Activated CD8-positive, alpha-beta memory T cell treated with anti-CD3 and anti-CD28 coated beads, Interleukin-2, amount 10 ng/mL, durations not matched to agents 7 days and 5 days (primary cell): ENCODE measurements around the gene UNKL. TPM values are rescaled to one million over a fixed set of nuclear protein-coding genes. Genes with fewer than 3 reads are reported as not detected.

Source experiments
- ATAC-seq: fragments of 150-1000 bp; cut with Tn5 transposase; one replicate; pipeline ENCODE4 v1.10.0; 2021; ENCODE audit warnings: moderate library complexity
- CTCF ChIA-PET: fragments of 350-600 bp; sonication (Branson Sonifier 250); formaldehyde crosslinking; loops from one replicate; lab custom pipeline; 2021; ENCODE audit warnings: antibody characterized with exemption; lab: Charles Lee
- DNase-seq: peaks from one replicate; pipeline ENCODE4 v3.0.0-alpha.2; 2020
- H3K27ac Mint-ChIP-seq: one replicate; pipeline ENCODE4 v1.8.0; 2021; ENCODE audit warnings: mild to moderate bottlenecking, mixed read lengths
- H3K27me3 Mint-ChIP-seq: one replicate; pipeline ENCODE4 v1.8.0; 2021; ENCODE audit warnings: mixed read lengths
- H3K36me3 Mint-ChIP-seq: one replicate; pipeline ENCODE4 v1.8.0; 2021; ENCODE audit warnings: mild to moderate bottlenecking, mixed read lengths
- H3K4me1 Mint-ChIP-seq: one replicate; pipeline ENCODE4 v1.8.0; 2021; ENCODE audit warnings: mixed read lengths
- H3K4me3 Mint-ChIP-seq: one replicate; pipeline ENCODE4 v1.8.0; 2021; ENCODE audit warnings: mild to moderate bottlenecking, moderate library complexity, mixed read lengths
- H3K9me3 Mint-ChIP-seq: one replicate; pipeline ENCODE4 v1.8.0; 2022; ENCODE audit warnings: low read depth, mixed read lengths
- total RNA-seq, 2 experiments: library from RNA; stranded (reverse); gene quantifications; one replicate each; pipeline ENCODE4 v1.2.3, GENCODE V29; 2021

Gene UNKL
- total RNA-seq, 2 experiments from 2014 or later = 30.1 to 43.0 TPM

GRCh38 chr16:1397779-1398178 lies 16.7 kb downstream of the UNKL start:
- no peak overlapping the region for H3K27ac Mint-ChIP-seq
- peaks cover 4% of the 10 kb centered on the region for H3K36me3 Mint-ChIP-seq
- ATAC-seq = no peak
- CTCF ChIA-PET = no interaction called here
- H3K4me1 Mint-ChIP-seq = no peaks in the 10 kb centered on the region
- no peak overlapping the region for H3K4me3 Mint-ChIP-seq
- H3K27me3 Mint-ChIP-seq = no peaks in the 10 kb centered on the region
- no peaks in the 10 kb centered on the region for H3K9me3 Mint-ChIP-seq
- no peak for DNase-seq

- CTCF ChIA-PET = no interaction called here
- H3K4me3 Mint-ChIP-seq = no peak overlapping the region
Measured at GRCh38 chr16:1395444-1396031, 19.0 kb downstream of the UNKL start.

GRCh38 chr16:1394367-1394951 lies 20.0 kb downstream of the UNKL start:
- Mint-ChIP-seq H3K9me3 (no peaks in the 10 kb centered on the region), H3K4me1 (no peaks in the 10 kb centered on the region), H3K27me3 (no peaks in the 10 kb centered on the region), H3K36me3 (no peaks in the 10 kb centered on the region), H3K4me3 (no peak overlapping the region), H3K27ac (no peak overlapping the region)
- DNase-seq = no peak
- no peak for ATAC-seq
- CTCF ChIA-PET = no interaction called here

More at GRCh38 chr16:1395444-1396031, 19.0 kb downstream of the UNKL start:
- Mint-ChIP-seq H3K36me3 (no peaks in the 10 kb centered on the region), H3K4me1 (no peaks in the 10 kb centered on the region), H3K27ac (no peak overlapping the region), H3K27me3 (no peaks in the 10 kb centered on the region), H3K9me3 (no peaks in the 10 kb centered on the region)
- ATAC-seq = no peak
- DNase-seq = no peak

GRCh38 chr16:1393613-1394176 lies 20.8 kb downstream of the UNKL start:
- CTCF ChIA-PET = no interaction called here
- Mint-ChIP-seq H3K27ac (no peak overlapping the region), H3K9me3 (no peaks in the 10 kb centered on the region), H3K27me3 (no peaks in the 10 kb centered on the region), H3K4me3 (no peak overlapping the region), H3K36me3 (no peaks in the 10 kb centered on the region), H3K4me1 (no peaks in the 10 kb centered on the region)
- DNase-seq = no peak
- no peak for ATAC-seq

GRCh38 chr16:1392826-1393225 lies 21.7 kb downstream of the UNKL start:
- Mint-ChIP-seq H3K36me3 (no peaks in the 10 kb centered on the region), H3K27me3 (no peaks in the 10 kb centered on the region), H3K4me3 (no peak overlapping the region), H3K9me3 (no peaks in the 10 kb centered on the region), H3K27ac (no peak overlapping the region), H3K4me1 (no peaks in the 10 kb centered on the region)
- DNase-seq (no peak), ATAC-seq (no peak)
- CTCF ChIA-PET = no interaction called here

- ATAC-seq (no peak), DNase-seq (no peak)
- CTCF ChIA-PET = interaction anchor here (1.7 kb wide), 1 partner anchor 27 kb away, joined by 4 read pairs; no protein-coding TSS in a partner anchor
- no peak overlapping the region for H3K27ac Mint-ChIP-seq
- no peaks in the 10 kb centered on the region for H3K27me3 Mint-ChIP-seq
- H3K4me1 Mint-ChIP-seq = no peaks in the 10 kb centered on the region
- no peaks in the 10 kb centered on the region for H3K9me3 Mint-ChIP-seq
- no peak overlapping the region for H3K4me3 Mint-ChIP-seq
- H3K36me3 Mint-ChIP-seq = no peaks in the 10 kb centered on the region
Measured at GRCh38 chr16:1390239-1390779, 24.2 kb downstream of the UNKL start.

- DNase-seq (no peak), ATAC-seq (no peak)
- Mint-ChIP-seq H3K4me3 (no peak overlapping the region), H3K9me3 (no peaks in the 10 kb centered on the region), H3K36me3 (no peaks in the 10 kb centered on the region), H3K27ac (no peak overlapping the region), H3K4me1 (no peaks in the 10 kb centered on the region), H3K27me3 (no peaks in the 10 kb centered on the region)
- CTCF ChIA-PET = no interaction called here
Measured at GRCh38 chr16:1389762-1390161, 24.7 kb downstream of the UNKL start.

- ATAC-seq = no peak
- CTCF ChIA-PET = no interaction called here
- H3K27me3 Mint-ChIP-seq = no peaks in the 10 kb centered on the region
- H3K9me3 Mint-ChIP-seq = no peaks in the 10 kb centered on the region
- H3K4me3 Mint-ChIP-seq = no peak overlapping the region
- no peaks in the 10 kb centered on the region for H3K4me1 Mint-ChIP-seq
- DNase-seq = no peak
- H3K36me3 Mint-ChIP-seq = no peaks in the 10 kb centered on the region
- no peak overlapping the region for H3K27ac Mint-ChIP-seq
Measured at GRCh38 chr16:1387331-1387730, 27.2 kb downstream of the UNKL start.

- Mint-ChIP-seq H3K4me3 (no peak overlapping the region), H3K36me3 (no peaks in the 10 kb centered on the region), H3K27me3 (no peaks in the 10 kb centered on the region), H3K27ac (no peak overlapping the region), H3K9me3 (no peaks in the 10 kb centered on the region), H3K4me1 (peaks cover under 1% of the 10 kb centered on the region)
- CTCF ChIA-PET = no interaction called here
- no peak for ATAC-seq
- DNase-seq = no peak
Measured at GRCh38 chr16:1385232-1385631, 29.3 kb downstream of the UNKL start.

GRCh38 chr16:1383556-1383955 lies 30.9 kb downstream of the UNKL start:
- Mint-ChIP-seq H3K4me3 (no peak overlapping the region), H3K4me1 (peaks cover 9% of the 10 kb centered on the region), H3K27ac (no peak overlapping the region), H3K36me3 (no peaks in the 10 kb centered on the region), H3K9me3 (no peaks in the 10 kb centered on the region), H3K27me3 (no peaks in the 10 kb centered on the region)
- no peak for ATAC-seq
- CTCF ChIA-PET = no interaction called here
- DNase-seq = no peak

GRCh38 chr16:1381612-1382406 lies 32.7 kb downstream of the UNKL start:
- no peak overlapping the region for H3K27ac Mint-ChIP-seq
- no peaks in the 10 kb centered on the region for H3K27me3 Mint-ChIP-seq
- ATAC-seq = no peak
- no peak for DNase-seq
- H3K4me3 Mint-ChIP-seq = no peak overlapping the region
- H3K36me3 Mint-ChIP-seq = no peaks in the 10 kb centered on the region
- CTCF ChIA-PET = interaction anchor here (0.6 to 2.6 kb wide), 2 partner anchors 11 to 35 kb away, joined by 3 to 7 read pairs; no protein-coding TSS in a partner anchor
- H3K9me3 Mint-ChIP-seq = no peaks in the 10 kb centered on the region
- peaks cover 18% of the 10 kb centered on the region for H3K4me1 Mint-ChIP-seq

GRCh38 chr16:1380195-1380594 lies 34.3 kb downstream of the UNKL start:
- Mint-ChIP-seq H3K27me3 (no peaks in the 10 kb centered on the region), H3K4me3 (peak overlapping the region; percentile 70), H3K27ac (peak overlapping the region; percentile 43), H3K4me1 (peaks cover 18% of the 10 kb centered on the region), H3K9me3 (no peaks in the 10 kb centered on the region), H3K36me3 (no peaks in the 10 kb centered on the region)
- DNase-seq (no peak), ATAC-seq (no peak)
- CTCF ChIA-PET = interaction anchor here (0.7 to 2.6 kb wide), 2 partner anchors 9 to 58 kb away, joined by 3 to 7 read pairs; no protein-coding TSS in a partner anchor

GRCh38 chr16:1379304-1380076 lies 35.0 kb downstream of the UNKL start:
- Mint-ChIP-seq H3K4me1 (peaks cover 18% of the 10 kb centered on the region), H3K36me3 (no peaks in the 10 kb centered on the region), H3K4me3 (peak overlapping the region; percentile 76), H3K27ac (peak overlapping the region; percentile 85), H3K27me3 (no peaks in the 10 kb centered on the region), H3K9me3 (no peaks in the 10 kb centered on the region)
- DNase-seq (peak; percentile 70), ATAC-seq (peak; percentile 83)
- CTCF ChIA-PET = interaction anchor here (0.9 to 2.6 kb wide), 3 partner anchors 9 to 28 kb away, joined by 3 to 10 read pairs (median 7); no protein-coding TSS in a partner anchor
